HEK293T (cell line): ENCODE measurements around the gene ALDH18A1.

ENCODE experiments used
- BHLHE40 ChIP-seq: fragments of 450-650 bp; IDR thresholded peaks from 2 replicates; pipeline ENCODE4 v1.6.1; 2016; ENCODE audit warnings: mild to moderate bottlenecking, moderate library complexity, borderline replicate concordance
- CTBP1 ChIP-seq: fragments of 450-650 bp; IDR thresholded peaks from 2 replicates; pipeline ENCODE4 v1.6.1; 2016; ENCODE audit warnings: borderline replicate concordance
- ELF4 ChIP-seq: fragments of 450-650 bp; IDR thresholded peaks from 2 replicates; pipeline ENCODE4 v1.6.1; 2017; ENCODE audit warnings: antibody characterized with exemption
- FOXK2 ChIP-seq: fragments of 450-650 bp; IDR thresholded peaks from 2 replicates; pipeline ENCODE4 v1.6.1; 2016; ENCODE audit warnings: mild to moderate bottlenecking
- HDGF ChIP-seq: fragments of 450-650 bp; IDR thresholded peaks from 2 replicates; pipeline ENCODE4 v1.6.1; 2017; ENCODE audit warnings: antibody characterized with exemption, borderline replicate concordance
- L3MBTL2 ChIP-seq: fragments of 450-650 bp; conservative IDR thresholded peaks from 2 replicates; pipeline ENCODE4 v1.6.1; 2016; ENCODE audit warnings: mild to moderate bottlenecking
- LEF1 ChIP-seq: fragments of 450-650 bp; IDR thresholded peaks from 2 replicates; pipeline ENCODE4 v1.6.1; 2017; ENCODE audit warnings: mild to moderate bottlenecking, borderline replicate concordance
- SP1 ChIP-seq: fragments of 450-650 bp; IDR thresholded peaks from 2 replicates; pipeline ENCODE4 v1.6.1; 2017
- SUZ12 ChIP-seq: fragments of 450-650 bp; IDR thresholded peaks from 2 replicates; pipeline ENCODE4 v1.6.1; 2016; ENCODE audit warnings: mild to moderate bottlenecking
- TARDBP ChIP-seq: fragments of 450-650 bp; IDR thresholded peaks from 2 replicates; pipeline ENCODE4 v1.6.1; 2016
- ZNF384 ChIP-seq: fragments of 450-650 bp; IDR thresholded peaks from 2 replicates; pipeline ENCODE4 v1.6.1; 2016

- no peak for TF ChIP-seq BHLHE40
- no peak for TF ChIP-seq HDGF
- no peak for TF ChIP-seq SP1
- no peak for TF ChIP-seq FOXK2
- no peak for TF ChIP-seq ELF4
- no peak for TF ChIP-seq CTBP1
- no peak for TF ChIP-seq ZNF384
- no peak for TF ChIP-seq TARDBP
- TF ChIP-seq SUZ12 = no peak
- TF ChIP-seq L3MBTL2 = no peak
- TF ChIP-seq LEF1 = no peak
These were observed 18.6 kb downstream of the ALDH18A1 start for GRCh38 chr10:95637911-95638310.
